A549 (cell line): Measurements from ENCODE around the gene NDUFB8. TPM values are rescaled to one million over a fixed set of nuclear protein-coding genes. Genes with fewer than 3 reads are reported as not detected.

ENCODE experiments used
- ATAC-seq, 2 experiments: fragments of 200-7000 bp in 1 of 2; fragments of >200 bp in 1 of 2; cut with Nextera tagmentation in 1 of 2; cut with Tn5 transposase in 1 of 2; 3 replicates each; pipeline versions ENCODE4 v1.8.0 to v1.9.1; 2018 to 2020; ENCODE audit warnings: mild to moderate bottlenecking in 1 of 2, moderate library complexity in 1 of 2
- CTCF ChIA-PET: fragments of 300-600 bp; sonication (Branson Sonifier 250); formaldehyde crosslinking; extraction: SDS; loops from one replicate; lab custom pipeline; 2021; ENCODE audit warnings: antibody characterized with exemption, inconsistent platforms; lab: Yijun Ruan, JAX
- POLR2A ChIA-PET: fragments of 350-600 bp; formaldehyde crosslinking; extraction: SDS; loops from one replicate; lab custom pipeline; 2021; ENCODE audit warnings: antibody characterized with exemption, inconsistent platforms; lab: Yijun Ruan, JAX
- DNase-seq, 2 experiments: peaks; one replicate each; pipeline versions ENCODE4 v3.0.0 to v3.0.0-alpha.2; 2011 to 2016; ENCODE audit warnings: low read depth in 1 of 2, low spot score in 1 of 2
- FAIRE-seq: peaks from 2 replicates; lab custom pipeline; 2011; peaks lifted over from hg19 to GRCh38; lab: Jason Lieb, UNC
- H3K27ac ChIP-seq, 2 experiments: fragments of >200 bp; sonication (Bioruptor Twin); formaldehyde crosslinking; 3 replicates each; pipeline ENCODE4 v1.5.1; 2016 to 2017
- H3K4me1 ChIP-seq: fragments of >200 bp; sonication (Bioruptor Twin); formaldehyde crosslinking; 3 replicates; pipeline ENCODE4 v1.6.1; 2016
- H3K4me2 ChIP-seq: fragments of >200 bp; sonication (Bioruptor Twin); formaldehyde crosslinking; 3 replicates; pipeline ENCODE4 v1.6.1; 2016
- H3K4me3 ChIP-seq: fragments of >200 bp; sonication (Bioruptor Twin); formaldehyde crosslinking; 3 replicates; pipeline ENCODE4 v1.5.1; 2016
- H3K9me3 ChIP-seq: fragments of >200 bp; sonication (Bioruptor Twin); formaldehyde crosslinking; 3 replicates; pipeline ENCODE4 v1.6.1; 2016
- BHLHE40 ChIP-seq: IDR thresholded peaks from 2 replicates; pipeline ENCODE4 v1.6.1; 2012; ENCODE audit warnings: low read depth, low read length, inconsistent platforms
- CBX2 ChIP-seq: fragments of 200-600 bp; sonication (generic); IDR thresholded peaks from 2 replicates; pipeline ENCODE4 v1.6.1; 2016; ENCODE audit warnings: low read depth, mild to moderate bottlenecking, borderline replicate concordance
- CBX8 ChIP-seq: fragments of 200-600 bp; sonication (generic); IDR thresholded peaks from 2 replicates; pipeline ENCODE4 v1.6.1; 2016
- CHD4 ChIP-seq: fragments of 200-600 bp; sonication (generic); IDR thresholded peaks from 2 replicates; pipeline ENCODE4 v1.6.1; 2016; ENCODE audit warnings: antibody characterized with exemption, mild to moderate bottlenecking, borderline replicate concordance
- E2F6 ChIP-seq: IDR thresholded peaks from 2 replicates; pipeline ENCODE4 v1.6.1; 2012; ENCODE audit warnings: low read depth, borderline replicate concordance
- EHMT2 ChIP-seq: fragments of 200-600 bp; sonication (generic); IDR thresholded peaks from 2 replicates; pipeline ENCODE4 v1.6.1; 2016; ENCODE audit warnings: antibody characterized with exemption, low read depth, mild to moderate bottlenecking, moderate library complexity
- ESRRA ChIP-seq: fragments of 150-350 bp; IDR thresholded peaks from 2 replicates; pipeline ENCODE4 v1.6.1; 2014; ENCODE audit warnings: mild to moderate bottlenecking, low read length, borderline replicate concordance
- FOSL2 ChIP-seq, 2 experiments: fragments of 450-650 bp in 1 of 2; fragments of >200 bp in 1 of 2; sonication (Bioruptor Twin) in 1 of 2; formaldehyde crosslinking; IDR thresholded peaks; 2 replicates each; pipeline versions ENCODE4 v1.5.0 to v1.6.1; 2016 to 2020; ENCODE audit warnings: mild to moderate bottlenecking in 1 of 2, moderate library complexity in 1 of 2
- HES2 ChIP-seq: fragments of >200 bp; sonication (Bioruptor Twin); formaldehyde crosslinking; IDR thresholded peaks from 2 replicates; pipeline ENCODE4 v1.6.1; 2016
- HOXB13 ChIP-seq: fragments of 250-450 bp; sonication (Bioruptor Pico); IDR thresholded peaks from 2 replicates; pipeline ENCODE4 v1.5.0; 2020; ENCODE audit warnings: low read depth, mild to moderate bottlenecking, moderate library complexity
- MYC ChIP-seq: IDR thresholded peaks from 2 replicates; pipeline ENCODE4 v1.6.1; 2012; ENCODE audit warnings: mild to moderate bottlenecking, inconsistent platforms, low read length, improper control_type of control experiment, borderline replicate concordance
- RAD21 ChIP-seq, 2 experiments: fragments of >200 bp in 1 of 2; sonication (Bioruptor Twin) in 1 of 2; formaldehyde crosslinking in 1 of 2; IDR thresholded peaks in 1 of 2; conservative IDR thresholded peaks in 1 of 2; 2 replicates in 1 of 2; 3 replicates in 1 of 2; pipeline ENCODE4 v1.6.1; 2012 to 2018; ENCODE audit warnings: inconsistent platforms in 1 of 2
- RFX5 ChIP-seq: fragments of 450-650 bp; IDR thresholded peaks from 2 replicates; pipeline ENCODE4 v1.7.1; 2014; ENCODE audit warnings: antibody characterized with exemption, mild to moderate bottlenecking, moderate library complexity
- SMC3 ChIP-seq: fragments of >200 bp; sonication (Bioruptor Twin); formaldehyde crosslinking; IDR thresholded peaks from 3 replicates; pipeline ENCODE4 v1.6.1; 2018; ENCODE audit warnings: inconsistent platforms
- ZNF302 ChIP-seq: fragments of 250-450 bp; sonication (Bioruptor Pico); IDR thresholded peaks from 2 replicates; pipeline ENCODE4 v1.9.0; 2021; ENCODE audit warnings: inconsistent platforms, mild to moderate bottlenecking, moderate library complexity
- WGBS: methylation state at CpG from one replicate; pipeline ENCODE4 v1.1.6; 2017; ENCODE audit errors: missing lambda C conversion rate; 5-methylcytosine and 5-hydroxymethylcytosine counted together
- polyA plus RNA-seq, 4 experiments: library from polyadenylated mRNA; depleted of rRNA in 3 of 4; stranded (reverse); fragments of >200 nt; fragmentation: RNase III in 1 of 4; extraction: RNeasy Plus Mini Kit Qiagen cat#74134 plus additional on column Dnase treatment in 1 of 4; gene quantifications; 2 replicates in 3 of 4; 3 replicates in 1 of 4; pipeline ENCODE4 v1.2.3, GENCODE V29; 2011 to 2017
- TF ChIP-seq, protein P1 (sequence below): fragments of 450-650 bp; IDR thresholded peaks from 2 replicates; pipeline ENCODE4 v1.6.1; 2014; ENCODE audit warnings: antibody characterized with exemption
- TF ChIP-seq, protein P2 (sequence below): IDR thresholded peaks from 2 replicates; pipeline ENCODE4 v1.6.1; 2012
- TF ChIP-seq, protein P3 (sequence below): fragments of >200 bp; sonication (Bioruptor Twin); formaldehyde crosslinking; IDR thresholded peaks from 3 replicates; pipeline ENCODE4 v1.5.1; 2016

NDUFB8 gene
- polyA plus RNA-seq, 2 of the 4 experiments (the other 2 are of a cell fraction) = 221 to 333 TPM

DNA sequence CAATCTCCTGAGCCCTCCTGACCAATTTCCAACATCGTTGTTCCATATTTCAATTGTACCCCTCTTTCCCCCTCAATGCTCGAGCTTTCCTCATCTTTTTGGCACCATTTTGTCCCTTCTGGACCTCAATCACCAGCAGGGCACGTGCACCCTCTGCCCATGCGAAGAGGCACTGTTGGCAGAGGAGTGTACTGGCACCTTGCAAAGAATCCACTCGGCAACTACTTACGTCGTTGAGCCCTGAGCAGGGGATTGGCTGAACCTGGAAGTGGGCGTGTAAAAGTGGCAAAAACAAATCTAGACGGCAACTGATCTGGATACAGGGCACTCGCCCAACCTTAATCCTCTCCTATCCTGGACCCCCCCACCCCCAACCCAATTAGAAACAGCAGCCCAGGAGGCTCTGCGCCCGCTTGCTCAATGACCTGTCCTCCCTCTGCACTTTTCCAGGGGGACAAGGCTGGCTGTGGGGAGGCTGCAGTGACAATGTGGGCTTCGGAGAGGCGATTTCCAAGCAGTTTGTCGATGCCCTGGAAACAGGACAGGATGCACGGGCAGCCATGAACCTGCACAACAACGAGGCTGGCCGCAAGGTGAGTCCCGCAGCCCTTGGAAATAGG is 48.1 kb downstream of the NDUFB8 start:
- peak; percentile 94 to 97 for ATAC-seq
- peak; percentile 83 for FAIRE-seq
- Histone ChIP-seq H3K4me2 (peak overlapping the region; percentile 99), H3K4me1 (0 out of 3 replicates have a peak, but pooled peaks cover 3% of the 10 kb centered on the region), H3K27ac (no peak overlapping the region), H3K4me3 (peak overlapping the region; percentile 44), H3K9me3 (no peaks in the 10 kb centered on the region)
- ChIA-PET CTCF (interaction anchor here (0.7 to 25.5 kb wide), 27 partner anchors 9 to 623 kb away, joined by 3 to 381 read pairs (median 6); partner anchors contain the start of genes SEC31B and WNT8B), POLR2A (interaction anchor here (1.2 kb wide), 1 partner anchor 54 kb away, joined by 3 read pairs; the partner anchor contains the start of gene HIF1AN)
- WGBS = 1% methylated on average over 16 of the region's 19 CpGs
- TF ChIP-seq, protein P1, sequence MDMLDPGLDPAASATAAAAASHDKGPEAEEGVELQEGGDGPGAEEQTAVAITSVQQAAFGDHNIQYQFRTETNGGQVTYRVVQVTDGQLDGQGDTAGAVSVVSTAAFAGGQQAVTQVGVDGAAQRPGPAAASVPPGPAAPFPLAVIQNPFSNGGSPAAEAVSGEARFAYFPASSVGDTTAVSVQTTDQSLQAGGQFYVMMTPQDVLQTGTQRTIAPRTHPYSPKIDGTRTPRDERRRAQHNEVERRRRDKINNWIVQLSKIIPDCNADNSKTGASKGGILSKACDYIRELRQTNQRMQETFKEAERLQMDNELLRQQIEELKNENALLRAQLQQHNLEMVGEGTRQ = peak; percentile 45; the same call in 1 of the 2 replicates
- peak; percentile 99 for TF ChIP-seq RFX5
- TF ChIP-seq, protein P2, sequence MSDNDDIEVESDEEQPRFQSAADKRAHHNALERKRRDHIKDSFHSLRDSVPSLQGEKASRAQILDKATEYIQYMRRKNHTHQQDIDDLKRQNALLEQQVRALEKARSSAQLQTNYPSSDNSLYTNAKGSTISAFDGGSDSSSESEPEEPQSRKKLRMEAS = peak; percentile 96
- no peak for TF ChIP-seq FOSL2 (IDR thresholded peaks at IDR 0.05)
- no peak for TF ChIP-seq FOSL2 (CRISPR knock-in tag; IDR thresholded peaks at IDR 0.05)
- TF ChIP-seq BHLHE40 = peak; percentile 94
- peak; percentile 90 for TF ChIP-seq E2F6
- TF ChIP-seq EHMT2 = peak; percentile 60; the same call in 1 of the 2 replicates
- no peak for TF ChIP-seq HOXB13 (CRISPR knock-in tag)
- no peak for TF ChIP-seq HES2
- peak; percentile 89 to 92 for DNase-seq

GRCh38 chr10:100480002-100480401 is 49.7 kb downstream of the NDUFB8 start:
- CTCF ChIA-PET = interaction anchor here (1.3 to 25.5 kb wide), 6 partner anchors 9 to 142 kb away, joined by 3 to 381 read pairs (median 38); partner anchors contain the start of gene SEC31B
- POLR2A ChIA-PET = no interaction called here
- H3K4me1 ChIP-seq = 0 out of 3 replicates have a peak, but pooled peaks cover 3% of the 10 kb centered on the region

DNA sequence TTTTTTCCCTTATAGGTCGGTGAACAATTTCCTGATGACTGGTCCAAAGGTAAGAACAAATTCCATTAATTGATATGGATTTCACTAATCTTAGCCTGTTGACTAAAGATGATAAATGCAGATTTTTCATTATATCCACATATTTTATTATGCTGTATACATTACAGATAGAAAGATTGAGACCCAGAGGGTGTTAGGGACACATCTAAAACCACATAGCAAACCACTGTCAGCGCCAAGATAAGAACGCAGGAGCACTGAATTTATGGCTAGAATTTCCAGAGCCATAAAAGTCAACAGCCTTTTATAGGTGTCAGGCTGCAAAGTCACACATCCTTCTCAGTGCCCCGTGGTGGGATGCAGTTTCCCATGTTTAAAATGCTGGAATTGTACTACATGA is 50.6 kb downstream of the NDUFB8 start:
- CTCF ChIA-PET = interaction anchor here (0.7 to 25.5 kb wide), 3 partner anchors 17 to 34 kb away, joined by 4 to 381 read pairs (median 169); partner anchors contain the start of gene SEC31B
- Histone ChIP-seq H3K9me3 (no peaks in the 10 kb centered on the region), H3K4me1 (0 out of 3 replicates have a peak, but pooled peaks cover 3% of the 10 kb centered on the region), H3K4me3 (no peak overlapping the region), H3K27ac (no peak overlapping the region), H3K4me2 (no peak overlapping the region)
- FAIRE-seq = no peak
- no peak for ATAC-seq
- 30% methylated on average over 4 of the region's 4 CpGs for WGBS
- TF ChIP-seq EHMT2 = no peak
- TF ChIP-seq MYC = no peak
- DNase-seq = no peak
- POLR2A ChIA-PET = no interaction called here

More at GRCh38 chr10:100480002-100480401, 49.7 kb downstream of the NDUFB8 start:
- Histone ChIP-seq H3K4me3 (no peak overlapping the region), H3K27ac (no peak overlapping the region), H3K4me2 (no peak overlapping the region), H3K9me3 (no peaks in the 10 kb centered on the region)
- DNase-seq (no peak), ATAC-seq (no peak), FAIRE-seq (no peak)
- 9% methylated on average over 2 of the region's 2 CpGs for WGBS
- no peak for TF ChIP-seq ESRRA

GRCh38 chr10:100477970-100478369 is 51.7 kb downstream of the NDUFB8 start:
- WGBS = 7% methylated on average over 5 of the region's 5 CpGs
- H3K4me3 ChIP-seq = no peak overlapping the region
- 0 out of 3 replicates have a peak, but pooled peaks cover 3% of the 10 kb centered on the region for H3K4me1 ChIP-seq
- TF ChIP-seq ZNF302 (CRISPR knock-in tag) = no peak
- no peak for TF ChIP-seq CBX2
- TF ChIP-seq RAD21 (conservative IDR thresholded peaks at IDR 0.05 in 1 of 2, IDR thresholded peaks at IDR 0.05 in 1 of 2) = no peak
- no peak for TF ChIP-seq CHD4
- no peak for TF ChIP-seq BHLHE40
- TF ChIP-seq, protein P3, sequence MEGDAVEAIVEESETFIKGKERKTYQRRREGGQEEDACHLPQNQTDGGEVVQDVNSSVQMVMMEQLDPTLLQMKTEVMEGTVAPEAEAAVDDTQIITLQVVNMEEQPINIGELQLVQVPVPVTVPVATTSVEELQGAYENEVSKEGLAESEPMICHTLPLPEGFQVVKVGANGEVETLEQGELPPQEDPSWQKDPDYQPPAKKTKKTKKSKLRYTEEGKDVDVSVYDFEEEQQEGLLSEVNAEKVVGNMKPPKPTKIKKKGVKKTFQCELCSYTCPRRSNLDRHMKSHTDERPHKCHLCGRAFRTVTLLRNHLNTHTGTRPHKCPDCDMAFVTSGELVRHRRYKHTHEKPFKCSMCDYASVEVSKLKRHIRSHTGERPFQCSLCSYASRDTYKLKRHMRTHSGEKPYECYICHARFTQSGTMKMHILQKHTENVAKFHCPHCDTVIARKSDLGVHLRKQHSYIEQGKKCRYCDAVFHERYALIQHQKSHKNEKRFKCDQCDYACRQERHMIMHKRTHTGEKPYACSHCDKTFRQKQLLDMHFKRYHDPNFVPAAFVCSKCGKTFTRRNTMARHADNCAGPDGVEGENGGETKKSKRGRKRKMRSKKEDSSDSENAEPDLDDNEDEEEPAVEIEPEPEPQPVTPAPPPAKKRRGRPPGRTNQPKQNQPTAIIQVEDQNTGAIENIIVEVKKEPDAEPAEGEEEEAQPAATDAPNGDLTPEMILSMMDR = no peak
- TF ChIP-seq SMC3 = no peak
- no peak for TF ChIP-seq HOXB13 (CRISPR knock-in tag)
- TF ChIP-seq CBX8 = no peak
- no peak for DNase-seq
- ChIA-PET CTCF (interaction anchor here (25.5 kb wide), 1 partner anchor 35 kb away, joined by 381 read pairs; the partner anchor contains the start of gene SEC31B), POLR2A (no interaction called here)
- no peak overlapping the region for H3K27ac ChIP-seq
- ATAC-seq = no peak
- no peaks in the 10 kb centered on the region for H3K9me3 ChIP-seq
- no peak for FAIRE-seq
- H3K4me2 ChIP-seq = no peak overlapping the region
